ENCODE measurements around the gene GNG7.

GRCh38 chr19:2492870-2493269, 209.6 kb downstream of the GNG7 start:
- TF ChIP-seq CTCF (IDR thresholded peaks at IDR 0.05) = no peak
- TF ChIP-seq POLR2A (IDR thresholded peaks at IDR 0.05) = no peak

All from adrenal gland (tissue), 5 donors.